HG02970 (cell line): ENCODE measurements around the gene ALOX12B.
"Not testable (repeated sequence)": the region's sequence is repeated elsewhere in the genome, so short reads cannot be mapped to it uniquely, and the experiment has no call there.

Experiments
- ATAC-seq: cut with Tn5 transposase; IDR thresholded peaks from one replicate; pipeline ENCODE4 v1.9.1; 2021; ENCODE audit warnings: mild to moderate bottlenecking, moderate library complexity, moderate number of reproducible peaks; ENCODE audit not compliant: unreplicated experiment, low FRiP score

Gene ALOX12B

GRCh38 chr17:8091033-8091687 lies 3.6 kb upstream of the ALOX12B start:
- peak; percentile 65 for ATAC-seq

- no peak for ATAC-seq
Observed at GRCh38 chr17:8089728-8090127, 2.2 kb upstream of the ALOX12B start.

GRCh38 chr17:8087952-8088230 lies 375 bp upstream of the ALOX12B start:
- ATAC-seq: no peak

GRCh38 chr17:8084250-8084649 lies 3.3 kb downstream of the ALOX12B start:
- ATAC-seq: no peak

- ATAC-seq: no peak
Observed at GRCh38 chr17:8082292-8082691, 5.2 kb downstream of the ALOX12B start.

GRCh38 chr17:8081876-8082275 lies 5.6 kb downstream of the ALOX12B start:
- ATAC-seq: no peak

GRCh38 chr17:8080799-8081219 lies 6.7 kb downstream of the ALOX12B start:
- no peak for ATAC-seq

GRCh38 chr17:8080208-8080798 lies 7.2 kb downstream of the ALOX12B start:
- ATAC-seq: no peak

GRCh38 chr17:8079291-8080207 lies 8.0 kb downstream of the ALOX12B start:
- no peak for ATAC-seq

- not testable (repeated sequence) for ATAC-seq
Observed at GRCh38 chr17:8077939-8078338, 9.6 kb downstream of the ALOX12B start.

- no peak for ATAC-seq
Observed at GRCh38 chr17:8076502-8077266, 10.8 kb downstream of the ALOX12B start.

- ATAC-seq: no peak
Observed at GRCh38 chr17:8075574-8076342, 11.8 kb downstream of the ALOX12B start.

GRCh38 chr17:8075081-8075480 lies 12.4 kb downstream of the ALOX12B start:
- no peak for ATAC-seq

GRCh38 chr17:8074554-8074953 lies 13.0 kb downstream of the ALOX12B start:
- no peak for ATAC-seq

- no peak for ATAC-seq
Observed at GRCh38 chr17:8073627-8074484, 13.7 kb downstream of the ALOX12B start.

GRCh38 chr17:8072729-8073461 lies 14.6 kb downstream of the ALOX12B start:
- ATAC-seq: no peak

- no peak for ATAC-seq
Observed at GRCh38 chr17:8072341-8072728, 15.2 kb downstream of the ALOX12B start.

- no peak for ATAC-seq
Observed at GRCh38 chr17:8071496-8071895, 16.0 kb downstream of the ALOX12B start.

GRCh38 chr17:8069587-8069860 lies 18.0 kb downstream of the ALOX12B start:
- ATAC-seq: no peak
